ENCODE measurements around the gene L3MBTL4. TPM values are rescaled to one million over a fixed set of nuclear protein-coding genes. Genes with fewer than 3 reads are reported as not detected.
A peak's percentile ranks its signal among the peaks of the same experiment; 100 is the strongest.
"Not testable (repeated sequence)": the region's sequence is repeated elsewhere in the genome, so short reads cannot be mapped to it uniquely, and the experiment has no call there.

The L3MBTL4 gene
- total RNA-seq, 2 donors from 2014 or later, result 4.1 to 10.2 TPM

GRCh38 chr18:6086731-6087130, 328.0 kb downstream of the L3MBTL4 start:
- Mint-ChIP-seq H3K36me3 (peaks cover 11% of the 10 kb centered on the region), H3K27me3 (no peaks in the 10 kb centered on the region), H3K4me1 (ENCODE audit: low read depth in 2 of 2) (peaks cover 8 to 9% of the 10 kb centered on the region in 2 donors), H3K4me3 (no peak overlapping the region), H3K9me3 (peaks cover 3% of the 10 kb centered on the region), H3K27ac (no peak overlapping the region)
- DNase-seq (ENCODE audit: low spot score) (no peak), ATAC-seq (no peak)

GRCh38 chr18:6079406-6079805, 335.3 kb downstream of the L3MBTL4 start:
- Mint-ChIP-seq H3K27ac (no peak overlapping the region), H3K4me3 (no peak overlapping the region), H3K27me3 (no peaks in the 10 kb centered on the region), H3K9me3 (peaks cover under 1% of the 10 kb centered on the region), H3K4me1 (ENCODE audit: low read depth in 2 of 2) (peaks cover 0 to under 1% of the 10 kb centered on the region in 2 donors), H3K36me3 (no peaks in the 10 kb centered on the region)
- DNase-seq (ENCODE audit: low spot score) (no peak), ATAC-seq (no peak)

GRCh38 chr18:6078877-6079276, 335.8 kb downstream of the L3MBTL4 start:
- no peaks in the 10 kb centered on the region for H3K36me3 Mint-ChIP-seq
- no peak for ATAC-seq

GRCh38 chr18:6072423-6072822, 342.3 kb downstream of the L3MBTL4 start:
- H3K4me3 Mint-ChIP-seq; H3K27me3 Mint-ChIP-seq; H3K9me3 Mint-ChIP-seq; H3K4me1 Mint-ChIP-seq (ENCODE audit: low read depth in 2 of 2); H3K36me3 Mint-ChIP-seq; DNase-seq (ENCODE audit: low spot score); ATAC-seq; H3K27ac Mint-ChIP-seq: not testable (repeated sequence)

More at GRCh38 chr18:6078877-6079276, 335.8 kb downstream of the L3MBTL4 start:
- H3K9me3 Mint-ChIP-seq, result no peaks in the 10 kb centered on the region
- H3K27me3 Mint-ChIP-seq, result no peaks in the 10 kb centered on the region
- peaks cover 0 to 2% of the 10 kb centered on the region in 2 donors for H3K4me1 Mint-ChIP-seq (ENCODE audit: low read depth in 2 of 2)
- H3K27ac Mint-ChIP-seq, result no peak overlapping the region
- no peak overlapping the region for H3K4me3 Mint-ChIP-seq
- no peak for DNase-seq (ENCODE audit: low spot score)

- peaks cover 0 to 2% of the 10 kb centered on the region in 2 donors for H3K4me1 Mint-ChIP-seq (ENCODE audit: low read depth in 2 of 2)
- ATAC-seq (no peak), DNase-seq (ENCODE audit: low spot score) (no peak)
- peaks cover 2% of the 10 kb centered on the region for H3K9me3 Mint-ChIP-seq
- no peak overlapping the region for H3K4me3 Mint-ChIP-seq
- no peak overlapping the region for H3K27ac Mint-ChIP-seq
- peaks cover 5% of the 10 kb centered on the region for H3K36me3 Mint-ChIP-seq
- H3K27me3 Mint-ChIP-seq, result no peaks in the 10 kb centered on the region
Observed at GRCh38 chr18:6069539-6069938, 345.2 kb downstream of the L3MBTL4 start.

GRCh38 chr18:6069103-6069502, 345.6 kb downstream of the L3MBTL4 start:
- Mint-ChIP-seq H3K9me3 (peaks cover 3% of the 10 kb centered on the region), H3K36me3 (peaks cover 6% of the 10 kb centered on the region), H3K27me3 (no peaks in the 10 kb centered on the region), H3K4me3 (no peak overlapping the region), H3K27ac (no peak overlapping the region), H3K4me1 (ENCODE audit: low read depth in 2 of 2) (peaks cover 0 to under 1% of the 10 kb centered on the region in 2 donors)
- peak in 1 of 2 donors; percentile 33 for ATAC-seq
- no peak for DNase-seq (ENCODE audit: low spot score)

- peaks cover 10% of the 10 kb centered on the region for H3K9me3 Mint-ChIP-seq
- H3K27ac Mint-ChIP-seq, result no peak overlapping the region
- peaks cover 4% of the 10 kb centered on the region for H3K36me3 Mint-ChIP-seq
- ATAC-seq (no peak), DNase-seq (ENCODE audit: low spot score) (no peak)
- no peak overlapping the region for H3K4me3 Mint-ChIP-seq
- no peaks in the 10 kb centered on the region for H3K27me3 Mint-ChIP-seq
- peaks cover 15 to 19% of the 10 kb centered on the region in 2 donors for H3K4me1 Mint-ChIP-seq (ENCODE audit: low read depth in 2 of 2)
Observed at GRCh38 chr18:6060149-6060548, 354.6 kb downstream of the L3MBTL4 start.

GRCh38 chr18:6059551-6059950, 355.2 kb downstream of the L3MBTL4 start:
- peaks cover 15 to 19% of the 10 kb centered on the region in 2 donors for H3K4me1 Mint-ChIP-seq (ENCODE audit: low read depth in 2 of 2)
- H3K4me3 Mint-ChIP-seq, result no peak overlapping the region
- ATAC-seq, result peak; percentile 64 to 65
- H3K9me3 Mint-ChIP-seq, result peaks cover 10% of the 10 kb centered on the region
- H3K27me3 Mint-ChIP-seq, result no peaks in the 10 kb centered on the region
- H3K36me3 Mint-ChIP-seq, result peaks cover 4% of the 10 kb centered on the region
- no peak overlapping the region for H3K27ac Mint-ChIP-seq
- DNase-seq (ENCODE audit: low spot score), result no peak

GRCh38 chr18:6058941-6059340, 355.8 kb downstream of the L3MBTL4 start:
- Mint-ChIP-seq H3K27me3 (no peaks in the 10 kb centered on the region), H3K36me3 (peaks cover 1% of the 10 kb centered on the region), H3K27ac (no peak overlapping the region), H3K4me3 (no peak overlapping the region), H3K4me1 (ENCODE audit: low read depth in 2 of 2) (peaks cover 15 to 19% of the 10 kb centered on the region in 2 donors), H3K9me3 (peaks cover 8% of the 10 kb centered on the region)
- DNase-seq (ENCODE audit: low spot score) (no peak), ATAC-seq (peak in 1 of 2 donors; percentile 9)

GRCh38 chr18:6057604-6058003, 357.1 kb downstream of the L3MBTL4 start:
- Mint-ChIP-seq H3K4me3 (no peak overlapping the region), H3K9me3 (peaks cover 5% of the 10 kb centered on the region), H3K36me3 (no peaks in the 10 kb centered on the region), H3K27ac (no peak overlapping the region), H3K4me1 (ENCODE audit: low read depth in 2 of 2) (peaks cover 15 to 19% of the 10 kb centered on the region in 2 donors), H3K27me3 (no peaks in the 10 kb centered on the region)
- no peak for ATAC-seq
- DNase-seq (ENCODE audit: low spot score), result no peak

- H3K36me3 Mint-ChIP-seq, result no peaks in the 10 kb centered on the region
- H3K27ac Mint-ChIP-seq, result peak overlapping the region in 1 of 2 donors; percentile 25
- no peaks in the 10 kb centered on the region for H3K27me3 Mint-ChIP-seq
- DNase-seq (ENCODE audit: low spot score) (no peak), ATAC-seq (peak; percentile 62 to 72)
- H3K4me1 Mint-ChIP-seq (ENCODE audit: low read depth in 2 of 2), result peaks cover 15 to 19% of the 10 kb centered on the region in 2 donors
- H3K4me3 Mint-ChIP-seq, result peak overlapping the region; percentile 12
- no peaks in the 10 kb centered on the region for H3K9me3 Mint-ChIP-seq
Observed at GRCh38 chr18:6056171-6056910, 358.4 kb downstream of the L3MBTL4 start.

GRCh38 chr18:6055711-6056110, 359.0 kb downstream of the L3MBTL4 start:
- H3K9me3 Mint-ChIP-seq, result no peaks in the 10 kb centered on the region
- no peaks in the 10 kb centered on the region for H3K27me3 Mint-ChIP-seq
- DNase-seq (ENCODE audit: low spot score) (no peak), ATAC-seq (no peak)
- H3K27ac Mint-ChIP-seq, result no peak overlapping the region
- H3K4me1 Mint-ChIP-seq (ENCODE audit: low read depth in 2 of 2), result peaks cover 15 to 19% of the 10 kb centered on the region in 2 donors
- no peaks in the 10 kb centered on the region for H3K36me3 Mint-ChIP-seq
- no peak overlapping the region for H3K4me3 Mint-ChIP-seq

- H3K9me3 Mint-ChIP-seq, result no peaks in the 10 kb centered on the region
- DNase-seq (ENCODE audit: low spot score), result no peak
- no peaks in the 10 kb centered on the region for H3K36me3 Mint-ChIP-seq
- no peak overlapping the region for H3K4me3 Mint-ChIP-seq
- ATAC-seq, result no peak
- no peak overlapping the region for H3K27ac Mint-ChIP-seq
- peaks cover 15 to 16% of the 10 kb centered on the region in 2 donors for H3K4me1 Mint-ChIP-seq (ENCODE audit: low read depth in 2 of 2)
- no peaks in the 10 kb centered on the region for H3K27me3 Mint-ChIP-seq
Observed at GRCh38 chr18:6054256-6054842, 360.4 kb downstream of the L3MBTL4 start.

GRCh38 chr18:6052449-6052913, 362.2 kb downstream of the L3MBTL4 start:
- no peaks in the 10 kb centered on the region for H3K36me3 Mint-ChIP-seq
- ATAC-seq (no peak), DNase-seq (ENCODE audit: low spot score) (no peak)
- H3K4me1 Mint-ChIP-seq (ENCODE audit: low read depth in 2 of 2), result peaks cover 11 to 15% of the 10 kb centered on the region in 2 donors
- no peak overlapping the region for H3K27ac Mint-ChIP-seq
- H3K4me3 Mint-ChIP-seq, result no peak overlapping the region
- H3K9me3 Mint-ChIP-seq, result no peaks in the 10 kb centered on the region
- no peaks in the 10 kb centered on the region for H3K27me3 Mint-ChIP-seq

Measured in natural killer cell treated with Interleukin-12 subunit alpha and Interleukin-12 subunit beta and Interleukin-15 and Interleukin-18, amount 100 ng/mL, for 72 hours (primary cell).